Lower leg skin (tissue), 3 donors: Measurements from ENCODE around the gene PDZRN4.

Source experiments
- POLR2A ChIP-seq, 2 donors: fragments of 450-650 bp; IDR thresholded peaks; one replicate each; pipeline ENCODE4 v1.6.1; 2016 to 2017; ENCODE audit warnings: antibody characterized with exemption in 2 of 2, mild to moderate bottlenecking in 1 of 2, moderate library complexity in 1 of 2
- TF ChIP-seq, protein P1 (sequence below), 3 donors: fragments of 450-650 bp; IDR thresholded peaks; one replicate each; pipeline ENCODE4 v1.5.1; 2016; ENCODE audit warnings: antibody characterized with exemption in 3 of 3, mild to moderate bottlenecking in 3 of 3, moderate library complexity in 2 of 3

DNA sequence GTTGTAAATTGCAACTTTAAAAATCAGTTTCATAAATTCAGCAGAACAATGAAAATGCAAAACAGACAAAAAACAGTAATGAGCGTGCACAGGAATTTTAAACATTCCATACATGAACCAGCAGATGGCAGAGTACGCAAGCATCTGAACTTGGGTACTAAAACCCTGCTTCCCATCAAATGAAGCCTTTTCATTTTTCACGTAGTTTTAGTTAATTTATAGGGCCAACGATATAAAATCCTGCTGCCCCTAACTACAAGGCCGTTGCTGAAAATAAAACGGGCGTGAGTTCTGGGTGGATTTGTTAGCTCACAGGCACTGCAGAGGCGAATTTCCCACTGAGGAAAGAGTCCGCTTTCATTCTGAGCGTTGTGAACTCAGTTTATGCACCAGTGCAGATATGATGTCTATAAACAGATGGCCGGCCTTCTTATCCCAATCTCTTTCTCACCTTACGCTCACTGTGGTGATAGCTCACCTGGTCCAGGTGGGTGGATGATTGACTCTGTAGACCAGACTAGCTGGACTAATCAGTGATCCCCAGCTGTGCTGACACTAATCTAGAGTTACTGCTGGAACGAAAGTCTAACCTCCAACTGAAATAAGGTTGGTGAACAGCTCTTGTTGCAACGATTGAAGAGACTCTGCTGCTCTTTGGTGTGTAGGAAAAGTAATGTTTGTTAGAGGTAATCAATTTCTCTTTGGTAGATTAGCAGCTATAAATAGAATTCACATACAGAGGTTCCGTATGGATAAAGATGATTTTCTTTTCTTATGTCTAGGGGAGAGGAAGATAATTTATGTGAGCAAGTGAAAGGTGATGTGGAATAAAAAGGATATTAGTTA is 89.2 kb downstream of the PDZRN4 start:
- TF ChIP-seq, protein P1, sequence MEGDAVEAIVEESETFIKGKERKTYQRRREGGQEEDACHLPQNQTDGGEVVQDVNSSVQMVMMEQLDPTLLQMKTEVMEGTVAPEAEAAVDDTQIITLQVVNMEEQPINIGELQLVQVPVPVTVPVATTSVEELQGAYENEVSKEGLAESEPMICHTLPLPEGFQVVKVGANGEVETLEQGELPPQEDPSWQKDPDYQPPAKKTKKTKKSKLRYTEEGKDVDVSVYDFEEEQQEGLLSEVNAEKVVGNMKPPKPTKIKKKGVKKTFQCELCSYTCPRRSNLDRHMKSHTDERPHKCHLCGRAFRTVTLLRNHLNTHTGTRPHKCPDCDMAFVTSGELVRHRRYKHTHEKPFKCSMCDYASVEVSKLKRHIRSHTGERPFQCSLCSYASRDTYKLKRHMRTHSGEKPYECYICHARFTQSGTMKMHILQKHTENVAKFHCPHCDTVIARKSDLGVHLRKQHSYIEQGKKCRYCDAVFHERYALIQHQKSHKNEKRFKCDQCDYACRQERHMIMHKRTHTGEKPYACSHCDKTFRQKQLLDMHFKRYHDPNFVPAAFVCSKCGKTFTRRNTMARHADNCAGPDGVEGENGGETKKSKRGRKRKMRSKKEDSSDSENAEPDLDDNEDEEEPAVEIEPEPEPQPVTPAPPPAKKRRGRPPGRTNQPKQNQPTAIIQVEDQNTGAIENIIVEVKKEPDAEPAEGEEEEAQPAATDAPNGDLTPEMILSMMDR (IDR thresholded peaks at IDR 0.05): no peak
- TF ChIP-seq POLR2A (IDR thresholded peaks at IDR 0.05): no peak
